ENCODE data around the gene XRCC1.
"Not testable (repeated sequence)": the region's sequence is repeated elsewhere in the genome, so short reads cannot be mapped to it uniquely, and the experiment has no call there.

The XRCC1 gene

GRCh38 chr19:43616306-43616705, 41.0 kb upstream of the XRCC1 start:
- no peak overlapping the region for H3K27ac ChIP-seq (ENCODE audit: low read length)
- H3K36me3 ChIP-seq (ENCODE audit: control insufficient read depth in 2 of 2, insufficient read depth in 2 of 2, low read length in 2 of 2) = peaks cover 7 to 19% of the 10 kb centered on the region in 2 donors
- H3K9me3 ChIP-seq (ENCODE audit: control insufficient read depth in 2 of 2, low read length in 2 of 2) = no peaks in the 10 kb centered on the region
- no peaks in the 10 kb centered on the region for H3K27me3 ChIP-seq (ENCODE audit: control insufficient read depth in 1 of 2, insufficient read depth in 2 of 2, low read length in 2 of 2)
- H3K9ac ChIP-seq (ENCODE audit: low read length in 2 of 2) = no peak overlapping the region
- peaks cover 17% of the 10 kb centered on the region for H3K4me1 ChIP-seq (ENCODE audit: control insufficient read depth, insufficient read depth, low read length)
- no peak overlapping the region for H3K4me3 ChIP-seq (ENCODE audit: low read length in 2 of 2)

GRCh38 chr19:43612374-43612773, 37.0 kb upstream of the XRCC1 start:
- H3K4me3 ChIP-seq (ENCODE audit: low read length in 2 of 2) = no peak overlapping the region
- H3K27me3 ChIP-seq (ENCODE audit: control insufficient read depth in 1 of 2, insufficient read depth in 2 of 2, low read length in 2 of 2) = no peaks in the 10 kb centered on the region
- no peak overlapping the region for H3K9ac ChIP-seq (ENCODE audit: low read length in 2 of 2)
- no peak overlapping the region for H3K27ac ChIP-seq (ENCODE audit: low read length)
- no peaks in the 10 kb centered on the region for H3K4me1 ChIP-seq (ENCODE audit: control insufficient read depth, insufficient read depth, low read length)
- peaks cover 13 to 21% of the 10 kb centered on the region in 2 donors for H3K36me3 ChIP-seq (ENCODE audit: control insufficient read depth in 2 of 2, insufficient read depth in 2 of 2, low read length in 2 of 2)
- no peaks in the 10 kb centered on the region for H3K9me3 ChIP-seq (ENCODE audit: control insufficient read depth in 2 of 2, low read length in 2 of 2)

- H3K36me3 ChIP-seq (ENCODE audit: control insufficient read depth in 2 of 2, insufficient read depth in 2 of 2, low read length in 2 of 2) = peaks cover 19 to 23% of the 10 kb centered on the region in 2 donors
These were observed 36.5 kb upstream of the XRCC1 start, which contains the start of gene SRRM5 for GRCh38 chr19:43611788-43612187. Gene SRRM5 (plus strand): TSS chr19:43612088. CDS start chr19:43612122, 34 bp downstream.

GRCh38 chr19:43610493-43610892, 35.2 kb upstream of the XRCC1 start:
- no peak overlapping the region for H3K4me3 ChIP-seq (ENCODE audit: low read length in 2 of 2)
- H3K36me3 ChIP-seq (ENCODE audit: control insufficient read depth in 2 of 2, insufficient read depth in 2 of 2, low read length in 2 of 2) = peaks cover 22 to 24% of the 10 kb centered on the region in 2 donors
- no peak overlapping the region for H3K9ac ChIP-seq (ENCODE audit: low read length in 2 of 2)
- no peaks in the 10 kb centered on the region for H3K4me1 ChIP-seq (ENCODE audit: control insufficient read depth, insufficient read depth, low read length)
- H3K27ac ChIP-seq (ENCODE audit: low read length) = no peak overlapping the region
- H3K27me3 ChIP-seq (ENCODE audit: control insufficient read depth in 1 of 2, insufficient read depth in 2 of 2, low read length in 2 of 2) = no peaks in the 10 kb centered on the region
- no peaks in the 10 kb centered on the region for H3K9me3 ChIP-seq (ENCODE audit: control insufficient read depth in 2 of 2, low read length in 2 of 2)

More at GRCh38 chr19:43611788-43612187, 36.5 kb upstream of the XRCC1 start, which contains the start of gene SRRM5:
- no peak within 1 kb of the TSS for H3K27ac ChIP-seq (ENCODE audit: low read length)
- H3K27me3 ChIP-seq (ENCODE audit: control insufficient read depth in 1 of 2, insufficient read depth in 2 of 2, low read length in 2 of 2) = no peaks in the 10 kb centered on the region
- no peaks in the 10 kb centered on the region for H3K4me1 ChIP-seq (ENCODE audit: control insufficient read depth, insufficient read depth, low read length)
- H3K4me3 ChIP-seq (ENCODE audit: low read length in 2 of 2) = no peak within 1 kb of the TSS
- no peak within 1 kb of the TSS for H3K9ac ChIP-seq (ENCODE audit: low read length in 2 of 2)
- no peaks in the 10 kb centered on the region for H3K9me3 ChIP-seq (ENCODE audit: control insufficient read depth in 2 of 2, low read length in 2 of 2)

GRCh38 chr19:43609872-43610271, 34.5 kb upstream of the XRCC1 start:
- peaks cover 22 to 24% of the 10 kb centered on the region in 2 donors for H3K36me3 ChIP-seq (ENCODE audit: control insufficient read depth in 2 of 2, insufficient read depth in 2 of 2, low read length in 2 of 2)
- H3K4me1 ChIP-seq (ENCODE audit: control insufficient read depth, insufficient read depth, low read length) = no peaks in the 10 kb centered on the region
- no peak overlapping the region for H3K4me3 ChIP-seq (ENCODE audit: low read length in 2 of 2)
- no peaks in the 10 kb centered on the region for H3K9me3 ChIP-seq (ENCODE audit: control insufficient read depth in 2 of 2, low read length in 2 of 2)
- no peak overlapping the region for H3K27ac ChIP-seq (ENCODE audit: low read length)
- H3K27me3 ChIP-seq (ENCODE audit: control insufficient read depth in 1 of 2, insufficient read depth in 2 of 2, low read length in 2 of 2) = no peaks in the 10 kb centered on the region
- no peak overlapping the region for H3K9ac ChIP-seq (ENCODE audit: low read length in 2 of 2)

GRCh38 chr19:43607238-43608205, 32.2 kb upstream of the XRCC1 start:
- H3K27ac ChIP-seq (ENCODE audit: low read length) = no peak overlapping the region
- no peaks in the 10 kb centered on the region for H3K9me3 ChIP-seq (ENCODE audit: control insufficient read depth in 2 of 2, low read length in 2 of 2)
- H3K9ac ChIP-seq (ENCODE audit: low read length in 2 of 2) = no peak overlapping the region
- H3K36me3 ChIP-seq (ENCODE audit: control insufficient read depth in 2 of 2, insufficient read depth in 2 of 2, low read length in 2 of 2) = peaks cover 15 to 19% of the 10 kb centered on the region in 2 donors
- no peak overlapping the region for H3K4me3 ChIP-seq (ENCODE audit: low read length in 2 of 2)
- H3K4me1 ChIP-seq (ENCODE audit: control insufficient read depth, insufficient read depth, low read length) = no peaks in the 10 kb centered on the region
- H3K27me3 ChIP-seq (ENCODE audit: control insufficient read depth in 1 of 2, insufficient read depth in 2 of 2, low read length in 2 of 2) = no peaks in the 10 kb centered on the region

- Histone ChIP-seq H3K9ac (ENCODE audit: low read length in 2 of 2) (no peak overlapping the region), H3K4me1 (ENCODE audit: control insufficient read depth, insufficient read depth, low read length) (no peaks in the 10 kb centered on the region), H3K27me3 (ENCODE audit: control insufficient read depth in 1 of 2, insufficient read depth in 2 of 2, low read length in 2 of 2) (no peaks in the 10 kb centered on the region), H3K4me3 (ENCODE audit: low read length in 2 of 2) (no peak overlapping the region), H3K9me3 (ENCODE audit: control insufficient read depth in 2 of 2, low read length in 2 of 2) (no peaks in the 10 kb centered on the region), H3K27ac (ENCODE audit: low read length) (no peak overlapping the region), H3K36me3 (ENCODE audit: control insufficient read depth in 2 of 2, insufficient read depth in 2 of 2, low read length in 2 of 2) (peaks cover 12 to 15% of the 10 kb centered on the region in 2 donors)
These were observed 31.4 kb upstream of the XRCC1 start for GRCh38 chr19:43606569-43607229.

GRCh38 chr19:43605875-43606568, 30.7 kb upstream of the XRCC1 start:
- H3K27me3 ChIP-seq (ENCODE audit: control insufficient read depth in 1 of 2, insufficient read depth in 2 of 2, low read length in 2 of 2) = no peaks in the 10 kb centered on the region
- no peak overlapping the region for H3K4me3 ChIP-seq (ENCODE audit: low read length in 2 of 2)
- no peak overlapping the region for H3K9ac ChIP-seq (ENCODE audit: low read length in 2 of 2)
- no peaks in the 10 kb centered on the region for H3K9me3 ChIP-seq (ENCODE audit: control insufficient read depth in 2 of 2, low read length in 2 of 2)
- no peak overlapping the region for H3K27ac ChIP-seq (ENCODE audit: low read length)
- no peaks in the 10 kb centered on the region for H3K4me1 ChIP-seq (ENCODE audit: control insufficient read depth, insufficient read depth, low read length)
- H3K36me3 ChIP-seq (ENCODE audit: control insufficient read depth in 2 of 2, insufficient read depth in 2 of 2, low read length in 2 of 2) = peaks cover 17 to 20% of the 10 kb centered on the region in 2 donors

- H3K4me3 ChIP-seq (ENCODE audit: low read length in 2 of 2); H3K27ac ChIP-seq (ENCODE audit: low read length): not testable (repeated sequence)
- H3K36me3 ChIP-seq (ENCODE audit: control insufficient read depth in 2 of 2, insufficient read depth in 2 of 2, low read length in 2 of 2) = peaks cover 13 to 30% of the 10 kb centered on the region in 2 donors
These were observed 25.0 kb upstream of the XRCC1 start for GRCh38 chr19:43600326-43600725.

GRCh38 chr19:43599635-43600295, 24.4 kb upstream of the XRCC1 start:
- H3K9ac ChIP-seq (ENCODE audit: low read length in 2 of 2) = no peak overlapping the region
- no peaks in the 10 kb centered on the region for H3K27me3 ChIP-seq (ENCODE audit: control insufficient read depth in 1 of 2, insufficient read depth in 2 of 2, low read length in 2 of 2)
- peaks cover 13 to 30% of the 10 kb centered on the region in 2 donors for H3K36me3 ChIP-seq (ENCODE audit: control insufficient read depth in 2 of 2, insufficient read depth in 2 of 2, low read length in 2 of 2)
- no peak overlapping the region for H3K4me3 ChIP-seq (ENCODE audit: low read length in 2 of 2)
- no peaks in the 10 kb centered on the region for H3K9me3 ChIP-seq (ENCODE audit: control insufficient read depth in 2 of 2, low read length in 2 of 2)
- peaks cover 28% of the 10 kb centered on the region for H3K4me1 ChIP-seq (ENCODE audit: control insufficient read depth, insufficient read depth, low read length)
- H3K27ac ChIP-seq (ENCODE audit: low read length) = no peak overlapping the region

More at GRCh38 chr19:43600326-43600725, 25.0 kb upstream of the XRCC1 start:
- H3K4me1 ChIP-seq (ENCODE audit: control insufficient read depth, insufficient read depth, low read length) = peaks cover 23% of the 10 kb centered on the region
- H3K9me3 ChIP-seq (ENCODE audit: control insufficient read depth in 2 of 2, low read length in 2 of 2); H3K27me3 ChIP-seq (ENCODE audit: control insufficient read depth in 1 of 2, insufficient read depth in 2 of 2, low read length in 2 of 2); H3K9ac ChIP-seq (ENCODE audit: low read length in 2 of 2): not testable (repeated sequence)
